Urinary bladder (tissue), 4 donors: ENCODE measurements around the gene CAMK1D. TPM values are rescaled to one million over a fixed set of nuclear protein-coding genes. Genes with fewer than 3 reads are reported as not detected.

Source experiments
- DNase-seq: peaks from one replicate; pipeline ENCODE4 v3.0.0-alpha.2; 2015; ENCODE audit errors: extremely low spot score
- H3K27ac ChIP-seq: one replicate; pipeline ENCODE4 v1.5.1; 2013; ENCODE audit warnings: low read depth, mild to moderate bottlenecking, moderate library complexity
- H3K36me3 ChIP-seq: one replicate; pipeline ENCODE4 v1.6.1; 2013; ENCODE audit warnings: mild to moderate bottlenecking, moderate library complexity; ENCODE audit not compliant: insufficient read depth
- H3K4me1 ChIP-seq: one replicate; pipeline ENCODE4 v1.6.1; 2013; ENCODE audit warnings: mild to moderate bottlenecking, moderate library complexity; ENCODE audit not compliant: insufficient read depth
- H3K4me3 ChIP-seq: one replicate; pipeline ENCODE4 v1.5.1; 2013; ENCODE audit warnings: low read depth, low read length
- WGBS: extraction: QIAGEN DNeasy Blood & Tissue Kit; methylation state at CpG from one replicate; pipeline ENCODE4 v1.1.7; 2013; 5-methylcytosine and 5-hydroxymethylcytosine counted together
- polyA plus RNA-seq: library from polyadenylated mRNA; stranded (reverse); fragments of 200-250 nt; gene quantifications from one replicate; pipeline ENCODE4 v1.2.3, GENCODE V29; 2013
- total RNA-seq: library from RNA; depleted of rRNA; stranded (reverse); fragments of >200 nt; gene quantifications from one replicate; pipeline ENCODE4 v1.2.3, GENCODE V29; 2014
- donor health status: healthy with polysubstance abuse.
- donor health status: healthy.

Gene CAMK1D
- total and polyA plus RNA-seq, 2 donors = 5.6 to 7.6 TPM

DNA sequence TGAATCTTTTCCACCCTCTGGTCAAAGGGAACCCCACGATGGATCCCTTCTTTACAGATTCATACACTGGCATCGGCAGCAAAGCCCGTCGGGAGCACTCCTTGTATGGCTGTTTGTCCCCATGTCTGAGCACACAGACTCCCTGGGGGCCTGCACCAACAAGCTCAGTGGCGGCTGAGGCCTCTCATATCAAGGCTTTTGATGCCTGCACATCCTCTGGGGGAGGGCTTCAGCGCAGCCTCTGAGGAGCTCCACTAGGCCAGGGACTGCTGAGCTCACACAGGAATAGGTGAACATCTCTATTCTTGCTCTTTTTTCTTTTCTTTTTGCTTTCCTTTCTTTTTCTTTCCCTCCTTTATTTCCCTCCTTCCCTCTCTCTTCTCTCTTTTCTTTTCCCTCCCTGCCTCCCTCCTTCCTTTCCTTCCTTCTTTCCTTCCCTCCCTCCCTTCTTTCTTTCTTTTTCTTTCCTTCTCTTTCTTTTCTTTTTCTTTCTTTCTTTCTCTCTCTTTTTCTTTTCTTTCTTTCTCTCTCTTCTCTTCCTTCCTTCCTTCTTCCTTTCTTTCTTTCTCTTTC lies 477.5 kb downstream of the CAMK1D start:
- DNase-seq = no peak
- 89% methylated on average over 6 of the region's 6 CpGs for WGBS
- H3K4me3 ChIP-seq = no peak overlapping the region
- H3K36me3 ChIP-seq = no peaks in the 10 kb centered on the region
- no peak overlapping the region for H3K27ac ChIP-seq
- no peaks in the 10 kb centered on the region for H3K4me1 ChIP-seq

DNA sequence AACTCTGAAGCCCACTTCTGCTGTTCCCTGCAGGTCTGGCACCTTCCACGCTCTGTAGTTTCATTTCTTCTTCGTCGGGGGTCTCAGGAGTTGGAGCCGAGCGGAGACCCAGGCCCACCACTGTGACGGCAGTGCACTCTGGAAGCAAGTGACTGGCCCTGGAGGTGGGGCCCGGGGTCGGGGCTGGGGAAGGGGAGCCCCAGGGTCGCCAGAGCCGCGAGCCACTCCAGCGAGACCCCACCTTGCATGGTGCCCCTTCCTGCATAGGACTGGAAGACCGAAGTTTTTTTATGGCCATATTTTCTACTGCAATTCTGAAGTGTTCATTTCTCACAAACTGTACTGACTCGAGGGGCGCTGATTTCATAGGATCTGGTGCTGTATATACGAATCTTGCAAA lies 479.4 kb downstream of the CAMK1D start:
- no peak overlapping the region for H3K27ac ChIP-seq
- 97% methylated on average over 16 of the region's 16 CpGs for WGBS
- no peaks in the 10 kb centered on the region for H3K4me1 ChIP-seq
- H3K36me3 ChIP-seq = no peaks in the 10 kb centered on the region
- no peak overlapping the region for H3K4me3 ChIP-seq
- DNase-seq = no peak

DNA sequence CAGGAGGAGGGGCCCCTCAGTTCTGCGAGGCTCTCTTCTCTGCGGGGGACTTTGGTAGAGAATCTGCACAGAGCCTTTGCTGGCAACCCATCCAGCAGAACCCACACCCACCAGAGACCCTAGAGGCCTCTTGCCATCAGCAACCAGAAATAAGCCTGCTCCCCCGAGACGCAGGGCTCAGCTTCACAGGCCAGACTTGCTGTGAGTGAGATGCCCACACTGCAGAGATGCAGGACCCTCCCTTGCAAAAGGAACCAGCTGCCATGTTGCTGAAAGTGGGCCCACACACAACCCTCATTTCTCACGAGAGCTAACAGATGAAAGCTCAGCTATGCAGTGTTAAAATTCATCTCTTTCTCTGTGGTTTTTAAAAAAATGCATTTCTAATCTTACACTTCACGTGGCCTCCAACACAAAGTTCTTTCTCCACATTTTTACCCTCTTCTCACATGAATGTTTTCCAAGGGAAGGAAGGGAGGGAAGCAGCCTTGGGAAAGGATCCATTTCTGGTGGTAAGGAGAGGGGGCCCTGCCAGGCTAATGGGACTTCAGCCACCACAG lies 480.6 kb downstream of the CAMK1D start:
- Histone ChIP-seq H3K27ac (no peak overlapping the region), H3K4me3 (no peak overlapping the region), H3K36me3 (no peaks in the 10 kb centered on the region), H3K4me1 (no peaks in the 10 kb centered on the region)
- DNase-seq = no peak
- WGBS = 89% methylated on average over 6 of the region's 6 CpGs

DNA sequence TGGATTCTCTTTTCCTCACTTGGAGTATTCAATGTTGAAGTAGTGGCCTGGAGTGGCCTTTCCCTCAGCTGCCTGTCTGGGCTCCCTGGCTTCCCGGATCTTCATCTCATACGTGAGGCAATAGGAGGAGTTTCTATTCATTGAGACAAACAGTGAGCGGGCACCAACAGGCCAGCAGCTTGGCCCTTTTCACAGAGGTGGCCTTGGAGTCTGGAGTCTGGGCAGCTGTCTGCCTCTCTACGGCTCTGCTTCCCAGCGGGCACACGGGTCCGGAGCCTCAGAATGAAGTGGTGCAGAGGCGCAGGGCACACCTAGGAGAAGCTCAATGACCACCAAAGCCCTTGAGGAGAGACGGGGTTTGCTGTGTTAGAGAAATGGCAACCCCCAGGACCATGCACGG lies 482.7 kb downstream of the CAMK1D start:
- Histone ChIP-seq H3K27ac (no peak overlapping the region), H3K36me3 (no peaks in the 10 kb centered on the region), H3K4me3 (no peak overlapping the region), H3K4me1 (no peaks in the 10 kb centered on the region)
- WGBS = 95% methylated on average over 10 of the region's 10 CpGs
- no peak for DNase-seq

DNA sequence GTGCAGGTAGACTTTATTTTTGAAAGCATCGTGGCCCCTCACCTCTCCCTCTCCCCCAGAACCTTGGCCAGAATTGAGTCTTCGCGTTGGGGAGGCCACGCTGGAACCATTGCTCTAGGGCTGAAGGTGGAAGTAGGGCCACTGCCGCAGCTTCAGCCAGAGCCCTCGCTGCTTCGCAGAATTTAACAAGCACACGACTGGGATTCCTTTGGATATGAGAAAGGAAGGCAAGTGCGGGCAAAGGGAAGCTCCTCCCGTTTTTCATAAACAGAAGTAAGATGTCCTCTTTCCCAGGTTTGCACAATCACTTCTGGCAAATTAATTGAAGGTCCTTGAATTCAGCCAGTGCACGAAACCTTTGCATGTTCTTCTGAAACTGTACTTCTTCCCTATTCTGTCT lies 484.1 kb downstream of the CAMK1D start:
- WGBS = 70% methylated on average over 11 of the region's 11 CpGs
- H3K27ac ChIP-seq = no peak overlapping the region
- no peak for DNase-seq
- no peaks in the 10 kb centered on the region for H3K36me3 ChIP-seq
- H3K4me1 ChIP-seq = no peaks in the 10 kb centered on the region
- no peak overlapping the region for H3K4me3 ChIP-seq

DNA sequence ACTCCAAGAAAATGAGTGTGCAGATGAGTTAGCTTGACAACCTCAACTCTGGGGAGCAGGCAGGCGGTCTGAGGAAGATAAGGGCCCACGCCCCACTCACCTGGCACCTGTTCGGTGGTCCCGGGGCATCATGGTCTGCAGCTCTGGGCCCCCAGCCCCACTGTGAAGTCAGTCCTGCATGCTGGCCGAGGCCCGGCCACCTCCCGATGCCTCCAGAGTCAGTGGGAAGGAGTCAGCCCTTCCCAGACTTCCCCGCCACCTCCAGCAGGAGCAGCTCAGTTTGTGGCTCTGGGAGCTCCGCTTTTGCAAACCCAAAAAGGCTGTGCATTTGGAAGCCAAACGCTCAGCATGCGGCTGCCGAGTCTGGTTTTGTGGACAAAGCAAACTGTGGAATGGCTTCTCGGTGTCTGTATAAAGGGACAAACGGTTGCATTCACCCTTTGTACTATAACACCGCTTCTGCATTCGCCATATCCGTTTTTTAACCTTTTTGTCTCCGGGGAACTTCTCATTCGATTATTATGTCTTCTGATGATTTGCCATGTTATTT lies 484.8 kb downstream of the CAMK1D start:
- DNase-seq = no peak
- WGBS = 94% methylated on average over 19 of the region's 19 CpGs

DNA sequence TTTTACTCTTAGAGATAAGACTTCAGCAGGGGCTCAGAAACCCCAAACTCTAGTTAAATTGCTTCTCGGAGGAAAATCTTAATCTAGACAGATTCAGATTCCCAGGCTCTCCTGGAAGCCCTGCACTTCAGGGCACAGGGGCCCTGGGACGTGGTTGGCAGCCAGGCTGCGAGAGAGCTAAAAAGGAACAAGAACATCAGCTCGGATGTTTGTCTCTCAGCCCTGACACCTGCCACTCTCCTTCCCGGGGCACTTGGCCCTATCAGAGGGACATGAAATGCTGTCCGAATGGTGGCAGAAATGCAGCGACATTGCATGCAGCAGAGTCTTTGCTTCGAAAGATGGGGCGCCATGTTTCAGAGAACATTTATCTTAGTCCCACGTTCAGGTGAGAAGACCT lies 485.4 kb downstream of the CAMK1D start:
- Histone ChIP-seq H3K36me3 (no peaks in the 10 kb centered on the region), H3K4me1 (no peaks in the 10 kb centered on the region), H3K27ac (no peak overlapping the region), H3K4me3 (no peak overlapping the region)
- DNase-seq = no peak
- 87% methylated on average over 10 of the region's 10 CpGs for WGBS

More for the DNA sequence above, 484.8 kb downstream of the CAMK1D start:
- Histone ChIP-seq H3K36me3 (no peaks in the 10 kb centered on the region), H3K4me3 (no peak overlapping the region), H3K27ac (no peak overlapping the region), H3K4me1 (no peaks in the 10 kb centered on the region)

DNA sequence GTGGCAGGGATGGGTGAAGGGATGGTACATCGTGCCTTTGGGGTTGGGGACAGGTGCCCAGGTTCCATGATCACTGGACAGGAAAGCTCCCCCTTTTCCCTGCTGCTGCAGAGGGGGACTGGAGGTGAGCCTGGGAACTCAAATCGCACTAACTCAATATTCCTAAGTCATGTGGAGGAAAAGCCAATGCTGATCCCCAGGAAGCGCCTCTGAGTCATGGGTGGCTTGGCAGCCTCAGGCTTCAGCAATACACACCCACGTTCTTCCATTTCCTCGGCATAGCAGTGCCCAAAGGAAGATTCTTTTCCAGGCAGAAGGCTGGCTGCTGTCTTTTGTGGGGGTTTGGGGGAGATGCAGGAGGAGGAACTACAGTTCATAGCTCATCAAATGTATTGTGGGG lies 486.4 kb downstream of the CAMK1D start:
- 60% methylated on average over 5 of the region's 5 CpGs for WGBS
- no peak overlapping the region for H3K27ac ChIP-seq
- DNase-seq = no peak
- no peaks in the 10 kb centered on the region for H3K36me3 ChIP-seq
- no peak overlapping the region for H3K4me3 ChIP-seq
- no peaks in the 10 kb centered on the region for H3K4me1 ChIP-seq

DNA sequence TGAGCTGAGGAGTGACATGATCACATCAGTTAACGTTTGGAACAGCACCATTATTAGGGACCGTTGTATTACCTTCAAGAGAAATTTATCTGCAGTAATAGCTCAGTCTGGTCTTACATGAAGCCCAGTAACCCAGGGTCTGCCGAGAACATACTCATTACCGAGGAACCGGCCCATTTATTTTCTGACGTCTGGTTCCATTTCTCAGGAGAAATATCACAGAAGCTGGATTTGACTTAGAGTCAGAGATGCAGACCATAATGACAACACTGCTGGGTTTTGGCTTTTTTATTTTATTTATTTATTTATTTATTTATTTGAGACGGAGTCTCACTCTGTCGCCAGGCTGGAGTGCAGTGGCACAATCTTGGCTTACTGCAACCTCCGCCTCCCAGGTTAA lies 489.0 kb downstream of the CAMK1D start:
- H3K36me3 ChIP-seq = no peaks in the 10 kb centered on the region
- DNase-seq = no peak
- no peak overlapping the region for H3K4me3 ChIP-seq
- WGBS = 87% methylated on average over 9 of the region's 9 CpGs
- H3K4me1 ChIP-seq = no peaks in the 10 kb centered on the region
- no peak overlapping the region for H3K27ac ChIP-seq

DNA sequence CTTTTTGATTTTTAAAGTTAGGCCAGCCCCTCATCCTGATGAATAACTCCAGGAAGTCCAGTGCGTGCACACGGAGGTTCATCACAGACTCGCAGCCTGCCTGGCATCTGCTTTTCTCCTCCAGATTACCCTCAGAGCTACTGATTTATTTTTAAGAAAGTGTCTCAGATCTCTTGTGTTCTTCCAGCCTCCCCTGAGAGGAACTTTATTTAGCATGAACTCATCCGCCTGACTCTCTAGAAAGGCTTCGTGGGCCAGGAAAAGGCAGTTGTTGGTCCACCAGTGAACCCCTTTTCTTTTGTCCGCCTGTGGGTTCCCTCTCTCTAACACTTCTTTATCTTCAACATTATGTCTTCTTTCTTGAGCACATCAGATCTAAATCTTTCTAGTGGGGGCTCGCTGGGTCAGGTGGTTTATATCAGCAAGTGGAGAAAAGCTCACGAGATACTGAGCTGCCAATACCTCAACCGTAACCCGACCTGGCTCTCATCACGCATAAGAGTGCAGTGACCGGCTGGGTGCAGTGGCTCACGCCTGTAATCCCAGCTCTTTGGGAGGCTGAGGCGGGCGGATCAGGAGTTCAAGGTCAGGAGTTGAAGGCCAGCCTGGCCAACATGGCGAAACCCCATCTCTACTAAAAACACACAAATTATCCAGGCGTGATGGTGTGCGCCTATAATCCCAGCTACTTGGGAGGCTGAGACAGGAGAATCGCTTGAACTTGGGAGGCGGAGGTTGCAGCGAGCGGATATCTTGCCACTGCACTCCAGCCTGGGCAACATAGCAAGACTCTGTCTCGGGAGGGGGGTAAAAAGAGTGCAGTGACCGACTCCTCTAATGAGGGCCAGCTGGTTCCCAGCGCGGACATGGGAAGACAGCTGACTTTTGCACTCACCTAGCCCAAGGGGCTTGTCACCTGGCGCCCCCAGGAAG lies 489.9 kb downstream of the CAMK1D start:
- H3K36me3 ChIP-seq = no peaks in the 10 kb centered on the region
- H3K4me3 ChIP-seq = no peak overlapping the region
- H3K27ac ChIP-seq = no peak overlapping the region
- DNase-seq = no peak
- 83% methylated on average over 27 of the region's 27 CpGs for WGBS
- H3K4me1 ChIP-seq = no peaks in the 10 kb centered on the region

DNA sequence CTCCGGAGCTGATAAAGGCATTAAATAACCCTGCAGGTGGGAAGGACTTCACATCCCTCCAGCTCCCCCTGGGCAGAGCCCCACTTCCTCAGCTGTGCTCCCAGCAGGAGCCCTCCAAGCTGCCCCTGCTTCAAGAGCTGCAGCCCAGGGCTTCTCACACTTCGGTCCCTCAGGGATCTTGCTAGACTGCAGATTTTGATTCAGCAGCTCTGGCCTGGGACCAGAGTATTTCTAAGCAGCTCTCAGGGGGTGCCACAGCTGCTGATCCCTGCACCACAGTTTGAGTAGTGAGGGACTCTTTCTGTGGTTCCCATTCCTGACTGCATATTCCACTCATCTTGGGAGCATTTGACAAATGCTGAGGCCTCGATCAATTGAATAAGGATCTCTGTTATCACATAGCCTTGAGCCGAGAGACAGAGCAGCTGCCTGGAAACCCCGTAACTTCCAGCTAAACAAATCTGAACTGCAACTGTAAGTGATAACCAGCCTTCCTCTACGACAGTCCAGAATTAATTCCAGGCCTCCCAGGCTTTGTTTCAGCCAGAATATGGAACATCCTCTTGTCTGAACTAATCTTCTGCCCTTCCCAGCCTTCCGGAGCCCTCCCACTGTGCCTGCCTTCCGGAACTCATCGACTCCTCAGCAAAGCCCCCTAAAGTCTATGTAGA lies 490.7 kb downstream of the CAMK1D start:
- Histone ChIP-seq H3K27ac (no peak overlapping the region), H3K36me3 (no peaks in the 10 kb centered on the region)

DNA sequence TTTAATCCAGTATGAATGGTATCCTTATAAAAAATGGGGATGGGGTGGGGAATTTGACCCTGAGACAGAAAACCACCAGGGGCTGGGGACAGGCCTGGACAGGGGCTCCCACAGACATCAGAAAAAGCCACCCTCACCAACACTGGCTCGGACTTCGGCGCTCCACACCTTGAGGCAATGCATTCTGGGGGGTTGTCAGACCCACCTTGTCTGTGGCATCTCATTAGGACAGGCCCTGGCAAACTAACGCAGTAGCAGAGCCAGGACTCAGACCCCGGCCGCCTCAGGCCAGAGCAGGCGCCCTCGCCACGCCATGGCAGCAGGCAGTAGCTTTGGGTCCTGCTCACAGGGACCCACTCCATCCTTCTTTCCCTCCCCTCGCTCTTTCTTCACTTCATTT lies 492.1 kb downstream of the CAMK1D start:
- H3K36me3 ChIP-seq = no peaks in the 10 kb centered on the region
- WGBS = 98% methylated on average over 10 of the region's 10 CpGs
- H3K4me3 ChIP-seq = no peak overlapping the region
- no peak overlapping the region for H3K27ac ChIP-seq
- DNase-seq = no peak
- peaks cover 1% of the 10 kb centered on the region for H3K4me1 ChIP-seq

More for the DNA sequence above, 490.7 kb downstream of the CAMK1D start:
- peak; percentile 41 for DNase-seq
- 33% methylated on average over 9 of the region's 9 CpGs for WGBS
- Histone ChIP-seq H3K4me1 (peaks cover 1% of the 10 kb centered on the region), H3K4me3 (no peak overlapping the region)

DNA sequence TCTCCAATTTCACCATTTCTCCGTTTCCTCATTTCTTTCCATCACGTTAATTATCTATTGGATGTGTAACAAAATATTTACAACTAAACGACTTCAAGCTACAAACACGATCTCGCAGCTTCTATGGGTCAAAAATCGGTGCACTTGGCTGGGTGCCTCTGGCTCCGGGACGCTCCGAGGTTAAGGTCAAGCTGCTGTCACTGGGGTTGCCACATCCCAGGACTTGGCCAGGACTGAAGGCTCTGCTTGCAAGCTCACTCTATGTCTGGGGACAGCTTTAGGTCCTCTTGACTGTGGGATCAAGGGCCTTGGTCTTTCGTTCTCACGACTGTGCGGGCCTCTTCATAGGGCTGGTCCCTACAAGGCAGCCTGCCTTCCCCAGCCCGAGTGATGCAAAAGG lies 492.5 kb downstream of the CAMK1D start:
- H3K36me3 ChIP-seq = no peaks in the 10 kb centered on the region
- H3K27ac ChIP-seq = no peak overlapping the region
- DNase-seq = no peak
- H3K4me3 ChIP-seq = no peak overlapping the region
- WGBS = 88% methylated on average over 13 of the region's 13 CpGs
- peaks cover 1% of the 10 kb centered on the region for H3K4me1 ChIP-seq
